Myocyte (in vitro differentiated cells): ENCODE data around the gene WFS1. TPM values are rescaled to one million over a fixed set of nuclear protein-coding genes. Genes with fewer than 3 reads are reported as not detected.

ENCODE experiments used
- DNase-seq: peaks from one replicate; pipeline ENCODE4 v3.0.0-alpha.2; 2012; ENCODE audit warnings: low read depth
- polyA plus RNA-seq: library from polyadenylated mRNA; unstranded; fragments of >200 nt; gene quantifications from one replicate; pipeline ENCODE4 v1.2.1, GENCODE V29; 2012; ENCODE audit warnings: missing spikeins
- total RNA-seq: library from RNA; depleted of rRNA; stranded (reverse); fragments of >200 nt; gene quantifications from 2 replicates; pipeline ENCODE4 v1.2.3, GENCODE V29; 2014

The WFS1 gene, protein sequence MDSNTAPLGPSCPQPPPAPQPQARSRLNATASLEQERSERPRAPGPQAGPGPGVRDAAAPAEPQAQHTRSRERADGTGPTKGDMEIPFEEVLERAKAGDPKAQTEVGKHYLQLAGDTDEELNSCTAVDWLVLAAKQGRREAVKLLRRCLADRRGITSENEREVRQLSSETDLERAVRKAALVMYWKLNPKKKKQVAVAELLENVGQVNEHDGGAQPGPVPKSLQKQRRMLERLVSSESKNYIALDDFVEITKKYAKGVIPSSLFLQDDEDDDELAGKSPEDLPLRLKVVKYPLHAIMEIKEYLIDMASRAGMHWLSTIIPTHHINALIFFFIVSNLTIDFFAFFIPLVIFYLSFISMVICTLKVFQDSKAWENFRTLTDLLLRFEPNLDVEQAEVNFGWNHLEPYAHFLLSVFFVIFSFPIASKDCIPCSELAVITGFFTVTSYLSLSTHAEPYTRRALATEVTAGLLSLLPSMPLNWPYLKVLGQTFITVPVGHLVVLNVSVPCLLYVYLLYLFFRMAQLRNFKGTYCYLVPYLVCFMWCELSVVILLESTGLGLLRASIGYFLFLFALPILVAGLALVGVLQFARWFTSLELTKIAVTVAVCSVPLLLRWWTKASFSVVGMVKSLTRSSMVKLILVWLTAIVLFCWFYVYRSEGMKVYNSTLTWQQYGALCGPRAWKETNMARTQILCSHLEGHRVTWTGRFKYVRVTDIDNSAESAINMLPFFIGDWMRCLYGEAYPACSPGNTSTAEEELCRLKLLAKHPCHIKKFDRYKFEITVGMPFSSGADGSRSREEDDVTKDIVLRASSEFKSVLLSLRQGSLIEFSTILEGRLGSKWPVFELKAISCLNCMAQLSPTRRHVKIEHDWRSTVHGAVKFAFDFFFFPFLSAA
- total RNA-seq, result 21.7 and 28.7 TPM in 2 replicates
- polyA plus RNA-seq, result 31.5 TPM

DNA sequence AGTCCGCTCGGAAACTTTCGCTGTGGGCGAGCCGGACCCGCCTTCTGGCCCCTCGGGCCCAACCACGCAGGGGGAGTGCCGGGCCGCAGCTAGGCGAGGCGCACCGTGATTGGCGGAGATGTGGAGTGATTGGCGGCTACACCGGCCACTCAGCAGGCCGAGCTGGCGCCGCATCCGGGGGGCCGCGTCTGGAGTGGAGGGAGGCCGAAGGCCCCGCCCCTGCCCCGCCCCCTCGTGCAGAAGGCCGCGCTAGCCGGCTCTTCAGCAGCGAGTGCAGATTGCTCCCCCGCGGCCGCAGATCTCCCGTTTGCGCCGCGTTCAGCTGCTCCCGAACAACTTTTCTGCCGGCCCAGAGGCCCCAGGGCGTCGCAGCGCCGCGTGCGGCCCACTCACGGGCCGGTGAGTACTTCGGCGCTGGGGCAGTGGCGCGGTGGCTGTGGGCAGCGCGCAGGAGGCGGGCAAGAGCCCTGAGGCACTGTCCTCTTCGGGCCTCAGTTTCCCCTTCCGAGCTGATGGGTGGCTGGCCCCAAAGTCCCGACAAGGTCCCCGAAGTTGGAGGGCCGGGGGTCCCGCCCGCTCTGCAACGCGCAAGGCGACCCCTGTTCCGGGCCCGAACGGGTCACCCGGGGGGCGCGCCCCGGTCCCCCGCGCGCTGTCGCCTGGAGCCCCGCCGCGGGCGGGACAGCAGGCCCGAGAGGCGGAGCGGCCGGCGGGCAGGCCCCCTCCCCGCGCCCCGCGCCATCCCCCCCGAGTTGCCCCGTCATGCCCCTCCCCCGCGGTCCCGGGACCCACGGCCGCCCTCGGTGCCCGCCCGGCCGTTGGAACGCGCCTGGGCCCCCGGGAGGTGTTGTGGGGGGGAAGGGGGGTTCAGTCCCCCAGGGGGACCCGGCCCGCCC is at the start of gene WFS1:
Gene WFS1 (plus strand): TSS at position 235 of the 896 bp plus-strand sequence. CDS start 7,606 bp downstream, outside the sequence.
- DNase-seq, result peak; percentile 98

DNA sequence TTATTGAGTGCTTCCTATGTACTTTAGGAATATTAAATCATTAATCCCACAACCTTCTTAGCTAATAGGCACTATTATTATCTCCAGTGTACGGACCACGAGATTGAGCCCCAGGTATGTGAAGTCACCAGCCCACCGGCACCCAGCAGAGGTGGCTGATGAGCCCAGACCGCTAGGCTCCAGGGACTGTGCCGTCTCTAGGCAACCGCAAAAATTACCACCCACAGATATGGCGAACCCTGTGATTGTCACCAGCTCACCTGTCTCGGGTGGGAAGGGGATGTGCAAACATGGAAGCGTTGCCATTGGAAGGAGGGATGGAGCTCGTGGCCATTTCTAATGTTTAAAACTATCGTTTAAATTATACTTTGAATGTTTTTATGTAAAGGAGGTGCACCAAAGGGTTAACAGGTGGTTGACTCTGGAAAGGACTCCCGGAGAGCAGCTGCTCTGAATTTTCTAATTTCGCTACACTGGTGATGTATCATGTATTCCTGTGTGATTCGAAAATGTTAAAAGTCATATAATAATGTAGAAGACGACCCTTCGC is 48.3 kb upstream of the WFS1 start:
- DNase-seq, result no peak

DNA sequence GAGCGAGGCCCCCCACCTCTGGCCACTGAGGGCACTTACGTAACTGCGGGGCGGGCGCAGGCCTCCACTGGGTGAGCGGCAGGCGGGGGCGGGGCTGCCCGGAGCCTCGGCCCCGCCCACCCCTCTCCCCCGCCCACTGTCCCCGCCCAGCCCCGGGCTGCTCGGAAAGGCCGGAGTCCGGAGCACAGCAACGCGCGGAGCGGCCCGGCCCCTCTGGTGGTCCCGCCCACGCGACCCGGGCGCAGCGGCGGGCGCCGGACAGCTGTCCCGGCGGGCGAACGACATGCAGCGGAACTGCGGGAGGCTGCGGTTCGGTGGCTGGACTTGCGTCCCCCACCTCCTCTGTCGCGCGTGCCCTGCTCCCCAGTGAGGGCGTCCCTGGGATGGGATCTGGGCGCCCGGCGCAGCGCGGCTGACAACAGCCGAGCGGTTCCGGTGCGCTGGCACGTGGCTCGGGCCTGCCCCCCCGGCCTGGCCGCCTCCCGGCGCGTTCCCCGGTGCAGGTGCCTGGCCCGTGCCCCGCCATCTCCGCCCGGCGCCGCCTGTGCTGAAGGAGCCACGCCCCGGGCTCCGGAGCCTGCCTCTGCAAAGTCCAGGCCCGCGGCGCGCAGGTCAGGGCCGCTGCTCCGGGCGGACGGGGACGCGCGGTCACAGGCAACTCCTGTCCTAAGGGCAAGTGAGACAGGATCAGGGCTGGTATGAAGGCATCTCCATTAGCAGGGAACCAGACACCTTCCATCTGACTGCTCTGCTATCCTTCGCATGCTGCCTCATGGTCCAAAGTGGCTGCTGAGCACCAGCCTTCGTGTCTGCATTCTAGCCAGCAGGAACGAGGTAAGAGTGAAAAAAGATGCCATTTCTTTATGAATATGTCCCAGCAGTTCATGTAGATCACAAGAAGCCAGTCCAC is 47.5 kb upstream of the WFS1 start:
- DNase-seq, result no peak

DNA sequence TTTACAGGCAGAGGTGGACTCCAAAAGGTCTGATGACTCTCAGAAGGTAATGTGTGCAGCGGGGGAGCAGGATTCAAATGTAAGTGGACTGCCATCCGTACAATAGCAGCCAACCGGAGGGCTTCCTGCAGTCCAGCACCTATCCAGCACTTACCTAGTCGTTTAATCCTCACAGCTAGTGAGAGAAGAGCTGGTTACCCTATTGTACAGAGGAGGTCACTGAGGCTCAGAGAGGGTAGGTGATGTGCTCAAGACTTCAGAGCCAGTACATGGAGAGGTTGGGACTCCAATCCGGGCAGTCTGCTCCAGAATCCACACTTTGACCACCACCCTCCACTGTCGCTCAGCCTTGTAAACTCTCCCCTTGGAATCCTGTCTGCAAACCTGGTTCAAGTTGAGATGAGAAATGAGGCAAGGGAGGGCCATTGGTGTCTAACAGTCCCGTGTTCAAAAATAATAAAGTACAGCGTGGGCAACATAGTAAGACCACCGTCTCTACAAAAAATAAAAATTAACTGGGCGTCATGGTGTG is 46.8 kb upstream of the WFS1 start:
- DNase-seq, result no peak

DNA sequence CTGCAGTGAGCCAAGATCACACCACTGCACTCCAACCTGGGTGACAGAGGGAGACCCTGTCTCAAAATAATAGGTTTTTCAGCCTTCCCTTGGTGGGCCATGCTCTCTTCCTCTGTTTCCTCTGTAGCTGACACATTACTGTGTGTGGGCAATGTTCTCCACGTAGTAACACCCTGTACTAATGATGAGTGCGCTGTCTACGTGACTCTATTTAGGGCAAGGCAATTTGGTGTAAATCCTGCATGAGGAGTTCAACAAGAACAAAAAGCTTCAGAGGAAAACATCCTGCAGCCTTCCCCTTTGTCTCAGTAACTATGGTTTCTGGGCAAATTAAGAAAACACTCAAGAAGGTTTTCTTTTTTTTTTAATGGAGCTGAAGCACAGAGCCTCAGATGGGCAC is 44.9 kb upstream of the WFS1 start:
- DNase-seq, result no peak

DNA sequence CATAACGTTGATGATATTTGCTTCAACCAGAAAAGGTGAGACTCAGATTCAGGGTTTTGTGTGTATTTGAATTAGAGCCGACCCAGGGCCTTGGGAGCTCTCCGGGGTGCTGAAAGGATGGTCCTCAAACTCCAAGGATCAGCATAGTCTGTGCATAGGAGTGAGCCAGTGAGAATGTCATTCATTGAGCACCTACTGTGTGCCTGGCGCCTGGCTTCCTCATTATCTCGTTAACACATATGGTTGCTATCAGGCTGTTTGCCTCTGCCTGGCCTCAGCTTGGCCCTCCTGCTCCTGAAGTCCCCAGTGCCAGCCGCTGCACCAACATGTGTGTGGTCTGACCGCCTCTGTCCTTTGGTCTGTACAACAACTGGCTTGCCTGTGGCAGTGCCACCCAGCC is 44.2 kb upstream of the WFS1 start:
- DNase-seq, result peak; percentile 56

DNA sequence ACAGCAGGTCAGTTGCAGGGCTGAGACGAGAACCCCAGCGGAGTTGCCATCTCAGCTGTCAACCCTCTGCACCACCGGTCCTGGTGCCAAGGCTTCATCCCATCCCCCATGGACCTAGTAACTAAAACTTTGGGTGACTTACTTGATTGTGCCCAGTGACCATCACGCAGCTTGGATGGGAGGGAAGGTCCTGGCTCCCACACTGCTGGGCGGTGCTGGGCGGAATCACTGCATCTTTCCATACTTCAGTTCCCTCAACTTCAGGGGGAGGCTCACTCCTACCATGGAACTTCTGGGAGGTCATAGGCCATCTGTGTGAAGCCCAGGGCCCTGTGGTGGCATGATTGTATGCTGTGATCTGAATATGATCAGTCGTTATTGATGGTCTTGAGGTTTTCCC is 43.1 kb upstream of the WFS1 start:
- no peak for DNase-seq

DNA sequence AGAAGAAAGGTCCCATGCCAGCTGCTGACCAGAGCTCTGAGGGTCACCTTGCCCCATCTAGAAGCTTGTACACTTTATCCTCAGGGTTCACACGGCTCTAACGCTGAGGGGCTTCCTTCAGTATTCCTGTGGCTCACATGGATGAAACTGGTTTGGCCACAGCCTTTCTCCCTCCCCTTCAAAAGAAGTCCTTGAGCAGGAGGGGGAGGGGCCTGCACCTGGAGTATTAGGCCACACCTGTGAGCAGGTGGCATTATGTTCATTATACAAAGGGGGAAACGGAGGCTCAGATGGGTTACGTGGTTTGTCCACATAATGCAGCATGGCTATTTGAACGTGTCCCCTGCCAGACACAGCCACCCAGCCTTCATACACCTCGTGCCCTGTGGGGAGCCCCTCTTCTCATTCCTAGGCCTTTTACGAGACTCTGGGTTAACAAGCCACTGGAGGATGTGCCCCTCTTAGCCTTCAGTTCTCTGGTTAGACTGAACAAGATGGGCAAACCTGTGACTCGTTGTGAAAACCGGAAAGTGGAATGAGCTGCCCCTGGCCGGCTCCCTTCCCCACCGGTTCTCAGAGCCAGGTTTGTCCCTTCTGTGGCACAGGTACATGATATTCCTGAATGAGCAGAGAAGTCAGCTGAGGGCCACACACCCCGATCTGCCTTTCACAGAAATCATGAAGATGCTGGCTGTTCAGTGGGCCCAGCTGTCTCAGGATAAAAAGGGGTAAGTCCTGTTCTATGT is 42.1 kb upstream of the WFS1 start:
- no peak for DNase-seq

DNA sequence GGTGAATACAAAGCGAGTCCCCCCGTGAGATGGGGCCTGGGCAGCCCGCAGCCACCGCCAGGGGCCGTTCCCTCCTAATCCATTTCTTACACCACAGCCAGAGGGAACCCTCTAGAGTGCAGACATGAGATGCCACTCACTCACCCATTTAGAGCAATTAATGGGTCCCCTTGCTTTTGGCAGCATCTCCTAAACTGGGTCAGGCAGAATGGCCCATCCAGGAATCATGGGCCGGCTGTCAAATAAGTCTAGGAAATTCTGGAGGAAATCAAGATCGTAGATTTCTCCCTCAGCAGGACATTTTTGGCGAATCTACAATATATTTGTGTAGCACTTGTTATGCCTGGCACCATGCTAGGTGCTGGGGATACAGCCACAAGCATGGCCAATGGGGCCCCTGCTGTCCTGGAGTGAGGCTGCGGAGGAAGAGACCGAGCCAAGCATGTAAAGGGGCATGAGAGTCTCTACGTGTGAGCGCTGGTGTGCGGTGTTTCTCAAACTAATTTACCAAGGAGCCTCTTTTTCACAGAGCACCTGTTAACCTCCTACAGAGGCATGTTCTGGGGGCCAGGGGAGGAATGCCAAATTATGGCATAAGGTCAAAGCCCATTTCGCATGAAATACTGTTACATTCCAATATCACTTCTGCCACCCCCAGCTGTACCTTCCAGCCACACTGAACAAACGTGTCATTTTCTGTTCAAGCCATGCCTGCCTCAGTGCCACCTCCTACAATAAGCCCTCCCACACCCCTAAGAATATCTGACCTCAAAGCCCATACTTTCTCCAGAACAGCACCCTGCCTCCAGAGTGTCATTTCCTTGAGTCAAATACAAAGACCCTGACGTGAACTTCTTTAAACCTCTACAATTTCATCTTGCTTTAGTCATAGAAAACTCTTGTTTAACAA is 41.2 kb upstream of the WFS1 start:
- no peak for DNase-seq

DNA sequence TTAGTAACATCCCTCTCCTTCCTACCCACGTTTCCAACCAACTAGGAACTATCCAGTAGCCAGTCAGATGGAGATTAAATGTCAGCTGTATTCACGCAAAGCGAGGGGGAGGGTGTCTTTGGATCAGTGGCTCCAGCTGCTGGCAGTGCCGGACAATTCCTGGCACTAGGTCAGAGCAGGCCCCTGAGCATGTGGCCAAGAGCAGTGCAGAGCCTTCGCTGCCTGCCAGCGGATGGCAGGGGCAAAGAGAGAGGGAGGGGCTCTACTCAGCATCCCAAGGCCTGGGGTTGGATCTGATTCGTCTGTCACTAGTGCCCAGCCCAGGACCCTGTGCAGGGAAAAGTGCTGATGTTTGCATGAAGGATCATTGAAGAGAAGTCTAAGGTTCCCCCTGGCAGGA is 40.6 kb upstream of the WFS1 start:
- peak; percentile 46 for DNase-seq

DNA sequence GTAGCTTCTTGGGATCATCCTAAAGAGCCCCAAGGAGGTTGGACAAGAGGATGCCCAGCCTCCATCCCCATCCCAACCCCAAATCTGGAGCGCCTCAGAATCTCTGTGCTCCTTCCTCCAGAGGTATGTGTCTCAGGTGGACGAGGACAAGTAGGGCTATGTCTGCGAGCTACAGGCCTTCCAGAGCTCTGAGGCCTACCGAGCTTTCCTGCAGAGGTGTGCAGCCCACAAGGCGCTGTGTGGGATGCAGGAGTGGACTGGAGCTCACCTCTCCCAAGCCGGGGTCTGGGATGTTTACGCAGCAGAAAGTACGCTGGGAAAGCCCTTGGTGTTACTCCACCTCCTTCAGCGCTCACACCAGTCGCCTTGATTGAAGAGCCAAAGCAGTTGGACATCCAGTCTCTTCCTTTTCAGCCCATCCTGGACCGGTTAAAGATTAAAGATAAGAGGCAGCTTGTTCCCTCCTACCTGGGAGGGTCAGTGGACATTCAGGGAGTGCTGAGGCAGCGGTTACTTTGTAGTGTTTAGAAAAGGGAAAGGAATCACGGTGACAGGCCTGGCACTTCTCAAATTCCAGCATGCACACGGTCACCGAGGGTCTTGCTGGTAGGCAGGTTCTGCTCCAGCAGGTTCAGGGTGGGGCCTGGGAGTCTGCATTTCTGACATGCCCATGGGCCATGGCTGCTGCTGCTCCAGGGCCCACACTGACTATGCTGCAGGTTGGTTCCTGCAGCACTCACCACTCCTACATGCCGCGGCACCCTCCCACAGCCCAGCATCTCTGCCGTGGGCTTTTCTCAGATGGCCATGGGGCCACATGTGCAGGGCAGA is 39.8 kb upstream of the WFS1 start:
- DNase-seq, result no peak

DNA sequence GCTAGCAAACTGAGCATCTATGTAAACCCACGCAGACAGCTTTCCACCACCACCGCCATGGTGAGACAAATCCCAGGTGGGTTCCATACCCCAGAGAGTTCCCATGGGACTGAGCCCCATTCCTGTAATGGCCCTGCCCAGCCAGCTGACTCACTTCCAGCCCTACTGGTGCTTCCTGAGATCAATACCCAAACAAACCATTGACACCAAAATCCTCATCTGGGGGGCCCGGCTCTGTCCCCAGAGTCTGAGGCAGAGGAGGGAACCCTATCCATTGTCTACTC is 39.2 kb upstream of the WFS1 start:
- no peak for DNase-seq

DNA sequence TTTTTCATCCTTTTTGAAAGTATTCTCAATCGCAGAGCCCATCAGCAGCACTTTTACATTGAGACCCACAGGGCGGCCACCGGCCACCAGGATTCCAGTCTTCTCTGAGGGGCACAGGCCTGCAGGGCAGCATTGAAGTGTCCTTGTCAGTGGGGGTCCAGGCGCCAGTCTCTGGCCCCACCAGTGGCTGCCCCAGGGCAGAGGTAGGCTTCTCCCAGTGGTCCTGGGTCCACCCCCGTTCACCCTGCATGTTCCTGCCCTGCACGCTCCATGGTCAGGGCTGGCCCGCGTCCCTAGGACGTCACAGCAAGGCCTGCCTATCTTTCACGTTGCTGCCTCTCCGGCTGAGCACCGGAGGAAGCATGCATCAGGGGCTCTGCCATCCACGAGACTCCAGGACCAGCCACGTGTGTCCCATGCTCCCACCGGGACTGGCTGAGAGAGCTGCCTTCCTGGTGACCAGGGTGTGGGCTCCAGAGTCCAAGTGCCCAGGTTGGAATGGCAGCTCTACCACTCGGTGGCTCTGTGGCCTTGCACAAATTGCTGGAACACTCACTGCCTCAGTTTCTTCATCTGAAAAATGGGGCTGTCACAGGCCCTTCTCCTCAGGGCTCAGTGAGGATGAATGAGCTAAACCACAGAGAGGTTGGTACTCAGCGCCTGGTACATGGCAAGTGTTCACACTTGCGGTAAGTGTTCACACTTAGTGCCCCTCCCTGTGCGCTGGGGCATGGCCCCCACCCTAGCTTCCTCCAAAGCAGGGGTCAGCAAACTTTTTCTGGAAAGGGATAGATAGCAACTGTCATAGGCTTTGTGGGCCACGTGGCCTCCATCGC is 38.6 kb upstream of the WFS1 start:
- DNase-seq, result no peak

DNA sequence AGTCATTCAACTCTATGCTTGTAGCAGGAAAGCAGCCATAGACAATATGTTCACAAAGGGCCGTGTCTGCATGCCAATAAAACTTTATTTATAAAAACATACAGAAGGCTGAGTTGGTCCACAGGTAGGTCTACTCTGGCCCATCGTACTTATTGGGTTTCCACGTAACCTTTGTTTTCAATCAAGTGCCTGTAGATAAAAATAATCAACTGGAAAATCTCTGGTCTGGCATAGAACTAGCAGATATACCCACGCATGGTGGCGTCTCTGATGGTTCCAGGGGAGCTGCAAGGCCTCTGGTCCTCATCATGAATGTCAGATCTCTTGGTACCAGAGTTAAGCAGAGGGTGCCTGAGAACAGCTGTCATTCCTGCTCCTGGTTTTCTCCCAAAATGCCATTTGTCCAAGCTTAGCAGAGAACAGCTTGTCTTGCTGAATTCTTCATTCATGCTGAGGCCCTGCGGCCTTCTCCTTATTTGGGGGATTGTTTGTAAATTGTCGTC is 37.9 kb upstream of the WFS1 start:
- DNase-seq, result no peak

DNA sequence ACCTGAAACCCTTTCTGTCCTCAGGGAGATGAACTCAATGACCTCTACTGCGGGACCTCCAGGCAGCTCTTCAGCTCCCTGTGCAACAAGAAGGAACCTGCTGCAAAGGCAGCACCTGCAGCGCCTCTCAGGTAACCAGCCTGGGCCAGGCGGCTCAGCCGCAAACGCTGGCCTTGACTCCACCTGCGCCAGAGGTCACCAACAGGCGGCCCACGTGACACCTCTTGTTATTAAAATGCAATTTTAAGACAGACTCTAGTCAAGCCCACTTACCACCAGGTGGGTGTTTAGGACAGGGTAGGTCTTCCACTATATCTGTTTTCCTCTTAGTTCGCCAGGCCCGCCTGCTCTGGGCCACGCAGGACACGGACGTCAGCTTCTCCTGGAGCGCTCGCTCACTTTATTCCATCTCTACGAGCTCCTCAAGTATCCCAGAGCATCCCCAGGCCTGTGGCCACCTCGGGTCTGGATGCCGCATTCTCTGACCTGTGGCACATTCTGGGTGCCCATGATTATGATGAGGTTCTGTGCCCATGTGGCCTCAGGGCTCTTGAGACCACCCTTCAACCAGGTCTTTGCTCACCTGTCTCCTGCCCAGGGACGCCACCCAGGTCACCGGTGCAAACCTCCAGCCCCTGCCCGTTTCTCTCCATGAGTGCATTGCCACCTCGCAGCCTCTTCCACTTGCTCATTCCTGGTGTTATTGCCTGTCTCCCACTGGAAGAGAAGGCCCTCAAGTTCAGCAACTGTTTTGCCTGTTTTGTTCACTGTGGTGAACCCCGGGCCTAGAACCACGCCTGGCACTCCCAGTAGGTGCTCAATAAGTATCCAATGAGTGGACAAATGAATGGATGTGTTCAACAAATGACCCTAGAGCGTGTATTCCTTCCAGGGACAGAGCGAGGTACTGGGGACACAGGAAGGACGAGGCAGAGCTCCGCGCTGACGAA is 36.5 kb upstream of the WFS1 start:
- no peak for DNase-seq
